H1 (cell line): ENCODE measurements around the gene CACNG3. TPM values are rescaled to one million over a fixed set of nuclear protein-coding genes. Genes with fewer than 3 reads are reported as not detected.

Experiments
- CHD7 ChIP-seq: fragments of 300-600 bp; sonication (generic); IDR thresholded peaks from 2 replicates; pipeline ENCODE4 v1.7.1; 2012; ENCODE audit warnings: low read length, moderate library complexity, mild to moderate bottlenecking, inconsistent platforms; ENCODE audit not compliant: insufficient replicate concordance
- polyA plus RNA-seq, 7 experiments: library from polyadenylated mRNA; depleted of rRNA in 3 of 7; stranded (reverse) in 5 of 7; unstranded in 2 of 7; fragments of >200 nt in 5 of 7; fragments of 200-250 nt in 2 of 7; gene quantifications; 1 replicate in 5 of 7; 2 replicates in 1 of 7; 4 replicates in 1 of 7; pipeline versions ENCODE4 v1.2.1 to v1.2.3, GENCODE V29; 2011 to 2013; ENCODE audit warnings: missing spikeins in 2 of 7, mixed read lengths in 2 of 7
- total RNA-seq: library from RNA; stranded (reverse); fragmentation: NEBNext Ultra II Directional; extraction: Animal tissue kit (Norgen Biotek cat#: 25700); gene quantifications from 2 replicates; pipeline ENCODE4 v1.2.1, GENCODE V29; 2021

Gene CACNG3
- total and polyA plus RNA-seq, 2 of the 8 experiments (the other 6 are each of a cell fraction or from before 2014, with no cell fraction given) = 0.12 TPM; not detected in 1

GRCh38 chr16:24345704-24346103 lies 89.6 kb downstream of the CACNG3 start (continued):
- TF ChIP-seq CHD7 = no peak
